Measurements from ENCODE around the gene S100B.

Gene S100B

GRCh38 chr21:46562472-46562871 is 42.4 kb downstream of the S100B start:
- no peak for DNase-seq (ENCODE audit: low read depth in 2 of 2, low spot score in 1 of 2)

- DNase-seq (ENCODE audit: low read depth in 2 of 2, low spot score in 1 of 2): no peak
Observed at GRCh38 chr21:46561445-46562090, 43.3 kb downstream of the S100B start.

- no peak for DNase-seq (ENCODE audit: low read depth in 2 of 2, low spot score in 1 of 2)
Observed at GRCh38 chr21:46560568-46561444, 44.1 kb downstream of the S100B start.

GRCh38 chr21:46559291-46559983 is 45.4 kb downstream of the S100B start:
- DNase-seq (ENCODE audit: low read depth in 2 of 2, low spot score in 1 of 2): no peak

- no peak for DNase-seq (ENCODE audit: low read depth in 2 of 2, low spot score in 1 of 2)
Observed at GRCh38 chr21:46557919-46558392, 46.9 kb downstream of the S100B start.

- DNase-seq (ENCODE audit: low read depth in 2 of 2, low spot score in 1 of 2): no peak
Observed at GRCh38 chr21:46557469-46557868, 47.4 kb downstream of the S100B start.

- no peak for DNase-seq (ENCODE audit: low read depth in 2 of 2, low spot score in 1 of 2)
Observed at GRCh38 chr21:46556802-46557201, 48.1 kb downstream of the S100B start.

GRCh38 chr21:46555678-46556077 is 49.2 kb downstream of the S100B start:
- DNase-seq (ENCODE audit: low read depth in 2 of 2, low spot score in 1 of 2): no peak

GRCh38 chr21:46555225-46555617 is 49.7 kb downstream of the S100B start:
- no peak for DNase-seq (ENCODE audit: low read depth in 2 of 2, low spot score in 1 of 2)

GRCh38 chr21:46554431-46555224 is 50.3 kb downstream of the S100B start:
- DNase-seq (ENCODE audit: low read depth in 2 of 2, low spot score in 1 of 2): no peak

GRCh38 chr21:46553993-46554392 is 50.9 kb downstream of the S100B start:
- DNase-seq (ENCODE audit: low read depth in 2 of 2, low spot score in 1 of 2): no peak

- DNase-seq (ENCODE audit: low read depth in 2 of 2, low spot score in 1 of 2): no peak
Observed at GRCh38 chr21:46552865-46553379, 52.0 kb downstream of the S100B start.

- no peak for DNase-seq (ENCODE audit: low read depth in 2 of 2, low spot score in 1 of 2)
Observed at GRCh38 chr21:46552274-46552673, 52.6 kb downstream of the S100B start.

GRCh38 chr21:46551636-46552241 is 53.1 kb downstream of the S100B start:
- DNase-seq (ENCODE audit: low read depth in 2 of 2, low spot score in 1 of 2): no peak

GRCh38 chr21:46550116-46550941 is 54.6 kb downstream of the S100B start:
- DNase-seq (ENCODE audit: low read depth in 2 of 2, low spot score in 1 of 2): peak in 1 of 2 donors; percentile 27

GRCh38 chr21:46549650-46550049 is 55.2 kb downstream of the S100B start:
- no peak for DNase-seq (ENCODE audit: low read depth in 2 of 2, low spot score in 1 of 2)

All from stimulated activated CD8-positive, alpha-beta memory T cell treated with anti-CD3 and anti-CD28 coated beads, Interleukin-4, amount 100 ng/mL, for 1 hour (primary cell).